ENCODE results near the gene SNN.
A peak's percentile ranks its signal among the peaks of the same experiment; 100 is the strongest.

The SNN gene

DNA sequence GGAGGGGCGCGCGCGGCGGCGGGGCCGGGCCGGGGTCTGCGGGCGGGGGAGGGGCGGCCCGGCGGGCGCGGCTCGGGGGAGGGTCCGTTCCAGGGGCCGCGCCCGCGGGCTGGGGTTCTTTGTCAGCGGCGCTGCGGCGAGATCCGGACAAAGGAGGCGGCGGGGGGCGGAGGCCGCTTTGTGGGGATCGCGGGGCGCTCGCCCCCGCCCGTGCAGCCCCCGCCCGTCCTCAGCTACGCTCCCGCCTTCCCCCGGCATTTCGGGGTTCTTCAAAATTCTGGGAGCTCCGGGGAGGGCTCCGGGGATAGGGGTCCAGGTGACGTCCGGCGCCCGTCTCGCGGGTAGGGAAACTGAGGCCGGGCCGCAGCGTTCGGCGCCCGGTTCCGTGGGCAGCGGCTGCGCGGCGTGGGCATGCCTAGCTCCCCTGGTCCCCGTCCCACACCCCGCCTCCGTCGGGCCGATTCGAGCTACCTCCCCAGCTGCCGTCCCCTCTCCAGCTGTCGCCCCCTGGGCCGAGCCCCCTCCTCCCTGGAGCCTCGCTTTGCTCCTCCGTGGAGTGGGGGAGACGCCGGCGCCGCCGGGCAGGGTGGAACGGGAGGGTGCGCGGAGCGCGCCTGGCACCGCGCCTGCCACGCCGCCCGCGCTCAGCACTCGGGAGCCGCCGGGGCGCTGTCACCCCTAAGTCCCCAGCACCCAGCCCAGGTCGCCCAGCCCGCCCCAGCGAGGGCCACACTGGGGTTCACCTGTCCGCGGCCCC lies 546 bp downstream of the SNN start:
- no peak for DNase-seq

DNA sequence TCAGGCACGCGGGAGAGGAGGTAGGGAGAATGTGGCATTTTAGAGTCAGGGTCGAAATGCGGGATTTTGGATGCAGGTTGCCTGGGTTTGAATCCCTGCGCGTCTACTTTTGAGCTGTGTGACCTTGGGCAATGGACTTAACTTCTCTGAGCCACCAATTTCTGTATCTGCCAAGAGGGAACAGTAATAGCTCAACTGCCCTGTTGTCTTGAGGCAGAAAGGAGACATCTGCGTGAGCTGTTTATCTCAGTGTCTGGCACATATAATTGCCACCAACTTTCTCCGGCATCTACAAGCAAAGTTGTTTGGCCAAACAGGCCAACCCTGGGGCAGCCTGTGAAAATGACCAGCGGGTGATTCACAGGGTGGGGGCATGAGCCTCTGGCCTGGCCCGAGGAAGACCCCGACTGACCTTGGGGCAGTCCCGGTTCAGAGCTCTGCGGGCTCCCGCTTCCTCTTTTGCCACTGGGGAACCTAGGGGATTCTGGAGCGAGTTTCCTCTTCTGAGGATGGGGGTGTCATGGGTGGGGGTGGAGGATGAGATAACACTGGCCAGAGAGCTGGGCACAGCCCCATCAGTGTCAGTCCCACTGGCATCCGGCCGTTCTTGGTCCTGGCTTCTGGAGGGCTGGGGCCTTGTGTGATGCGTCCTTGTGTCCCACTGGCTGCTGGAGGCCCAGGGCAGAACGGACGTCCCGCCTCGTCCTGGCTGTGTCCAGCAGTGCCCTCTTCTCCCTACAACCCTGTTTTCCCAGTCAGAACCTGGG lies 1.3 kb downstream of the SNN start:
- DNase-seq, result no peak

DNA sequence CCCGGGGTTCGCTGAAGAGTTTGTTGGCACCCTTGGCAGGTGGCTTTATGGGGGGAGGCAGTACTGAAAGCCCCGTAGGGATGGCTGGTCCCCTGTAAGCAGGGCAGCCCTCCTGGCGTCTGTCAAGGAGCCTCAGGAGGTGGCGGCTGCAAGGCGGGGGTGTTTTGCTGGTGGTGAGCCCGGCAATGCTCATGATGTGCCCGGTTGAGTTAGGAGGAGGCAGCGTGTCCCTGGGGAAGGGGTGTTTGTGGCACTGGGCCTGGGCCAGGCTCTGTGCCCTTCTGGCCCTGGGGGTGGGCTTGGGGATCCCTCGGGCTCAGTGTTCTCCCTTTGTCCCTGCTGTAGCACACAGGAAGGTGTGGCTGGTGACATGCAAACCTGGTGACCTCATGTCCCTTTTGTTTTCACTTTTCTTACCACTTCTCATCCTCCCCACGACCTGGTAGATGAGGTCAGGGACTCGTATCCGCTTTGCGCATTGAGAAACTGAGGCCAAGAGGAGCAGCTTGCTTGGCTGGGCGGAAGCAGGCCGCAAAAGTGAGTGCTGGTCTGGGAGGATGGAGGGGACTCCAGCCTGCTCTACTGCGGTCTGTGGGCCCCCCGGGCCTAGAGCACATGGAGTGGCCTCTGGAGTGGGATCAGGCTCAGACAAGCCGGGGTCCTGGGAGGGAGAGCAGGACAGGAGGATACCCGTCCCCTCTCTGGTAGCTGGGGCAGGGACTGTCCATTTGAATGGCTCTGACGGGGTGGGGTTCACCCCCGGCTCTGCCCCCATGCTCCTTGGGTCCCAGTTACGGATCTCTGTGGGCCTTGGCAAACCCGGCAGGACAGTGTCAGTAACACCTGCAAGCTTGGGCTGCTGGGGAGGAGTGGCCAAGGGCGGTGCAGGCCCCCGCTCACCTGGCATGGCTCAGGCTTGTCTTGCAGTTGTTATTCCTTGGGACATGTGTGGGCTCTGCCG lies 2.2 kb downstream of the SNN start:
- DNase-seq, result peak; percentile 34

DNA sequence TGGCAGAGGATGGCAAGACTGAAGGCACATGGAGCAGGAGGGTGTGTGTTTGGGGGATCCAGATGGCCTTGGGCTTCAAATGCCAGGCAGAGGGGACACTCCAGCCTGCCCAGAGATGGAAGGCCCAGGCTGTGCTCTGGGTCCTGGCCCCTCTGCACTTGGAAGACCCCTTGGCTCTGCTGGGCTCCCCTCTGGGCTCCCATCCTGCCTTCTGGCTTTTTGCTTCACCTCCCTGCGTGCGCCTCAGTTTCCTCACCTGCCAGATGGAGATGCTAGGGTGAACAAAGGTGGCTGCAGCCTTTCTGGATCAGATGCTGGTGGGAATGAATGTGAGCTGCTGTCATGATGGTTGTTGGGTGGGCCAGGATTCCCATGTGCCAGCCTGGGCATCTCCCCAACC lies 3.0 kb downstream of the SNN start:
- no peak for DNase-seq

DNA sequence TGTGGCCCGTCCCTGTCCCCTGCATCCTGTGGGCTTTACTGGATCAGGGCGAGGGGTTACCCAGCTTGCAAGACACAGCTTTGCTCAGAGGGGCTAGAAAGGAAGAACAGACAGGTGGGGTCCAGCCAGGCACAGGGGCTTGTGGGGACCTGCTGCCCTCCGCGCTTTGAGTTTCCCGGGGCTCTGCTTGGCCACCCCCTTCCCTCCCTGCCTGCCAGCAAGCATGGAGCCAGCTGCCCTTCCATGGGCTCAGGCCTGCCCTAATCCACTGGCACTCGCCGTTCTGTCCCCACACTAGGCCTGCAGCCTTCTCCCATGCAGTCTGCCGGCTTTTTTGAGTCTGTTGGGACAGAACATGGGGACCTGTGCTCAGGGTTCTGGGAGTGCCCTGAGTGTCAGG lies 3.4 kb downstream of the SNN start:
- DNase-seq, result no peak

DNA sequence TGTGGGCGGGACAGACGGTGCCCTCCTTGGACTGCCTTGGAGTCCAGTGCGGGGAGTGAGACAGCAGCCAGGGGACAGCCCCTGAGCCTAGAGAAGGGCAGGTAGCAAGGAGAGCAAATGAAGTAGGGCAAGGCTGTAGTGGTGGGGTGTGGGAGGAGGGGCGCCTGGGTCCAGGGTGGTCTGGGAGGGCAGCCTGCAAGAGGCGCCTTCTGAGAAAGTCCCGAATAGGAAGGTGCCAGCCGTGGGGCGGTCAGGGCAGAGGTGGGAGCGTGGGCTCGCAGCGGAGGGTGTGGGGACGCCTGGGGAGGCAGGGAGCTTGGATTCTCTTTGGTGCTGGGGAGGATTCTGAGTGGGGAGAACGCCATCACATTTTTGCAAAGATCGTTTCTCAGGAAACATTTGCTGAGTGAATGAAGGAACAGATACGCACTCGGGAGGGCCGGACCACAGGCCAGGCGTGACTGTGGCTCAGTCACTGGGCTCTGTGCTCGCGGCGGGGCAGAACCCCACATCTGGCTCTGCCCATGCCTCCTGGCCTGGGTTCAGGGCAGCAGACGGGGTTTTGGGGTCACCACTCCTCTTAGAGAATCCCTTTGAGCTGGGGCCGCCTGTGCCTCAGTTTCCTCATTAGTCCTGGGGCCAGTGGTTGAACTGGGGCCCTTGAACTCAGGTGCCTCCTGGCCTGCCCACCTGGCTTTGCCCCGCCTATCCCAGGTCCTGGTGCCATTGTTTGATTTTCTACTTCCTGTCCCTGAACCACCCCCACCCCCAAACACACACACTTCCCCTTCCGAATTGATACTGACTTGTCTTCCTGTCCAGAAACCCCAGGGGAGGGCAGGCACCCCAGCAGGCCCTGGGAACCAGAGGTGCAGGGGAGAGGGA lies 4.2 kb downstream of the SNN start:
- DNase-seq, result no peak

DNA sequence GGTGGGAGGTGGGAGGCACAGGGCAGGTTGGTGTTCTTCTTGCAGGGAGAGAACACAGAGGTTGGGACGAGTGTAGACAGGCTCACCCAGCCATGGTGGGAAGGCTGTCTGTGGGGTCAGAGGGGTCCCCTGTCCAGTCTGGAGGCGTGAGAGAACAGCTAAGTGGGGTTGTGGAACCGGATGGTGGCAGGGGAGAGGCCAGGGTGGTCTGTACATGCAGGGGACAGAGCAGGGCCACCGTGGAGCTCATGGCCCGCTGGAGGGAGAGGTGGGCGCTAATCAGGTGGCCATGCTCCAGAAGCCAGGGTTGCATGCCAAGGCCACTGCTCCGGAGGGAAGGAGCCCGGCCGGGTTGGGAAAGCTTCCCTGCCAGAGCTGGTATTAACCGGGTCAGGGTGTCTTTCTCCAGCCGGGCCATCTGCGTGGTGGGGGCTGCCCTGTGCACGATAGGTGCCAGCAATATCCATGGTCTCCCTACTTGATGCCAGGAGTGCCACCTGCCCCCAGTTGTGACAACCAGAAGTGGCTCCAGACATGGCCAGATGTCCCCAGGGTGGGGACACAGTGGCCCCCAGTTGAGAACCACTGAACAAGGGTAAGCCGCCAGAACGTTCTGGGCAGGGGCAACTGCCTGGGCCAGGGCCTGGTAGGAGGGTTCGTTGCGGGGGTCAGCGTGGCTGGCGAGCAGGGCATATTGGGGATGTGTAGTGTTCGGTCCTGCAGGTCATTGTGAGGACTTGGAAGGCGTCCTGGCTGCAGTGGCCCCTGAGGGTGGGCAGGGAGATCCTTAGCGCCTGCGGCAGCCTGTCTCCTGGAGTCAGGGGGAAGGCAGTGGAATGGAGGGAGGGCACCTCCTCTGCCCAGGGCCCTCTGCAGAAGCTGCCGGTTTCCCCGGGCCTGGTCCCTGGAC lies 5.1 kb downstream of the SNN start:
- DNase-seq, result no peak

DNA sequence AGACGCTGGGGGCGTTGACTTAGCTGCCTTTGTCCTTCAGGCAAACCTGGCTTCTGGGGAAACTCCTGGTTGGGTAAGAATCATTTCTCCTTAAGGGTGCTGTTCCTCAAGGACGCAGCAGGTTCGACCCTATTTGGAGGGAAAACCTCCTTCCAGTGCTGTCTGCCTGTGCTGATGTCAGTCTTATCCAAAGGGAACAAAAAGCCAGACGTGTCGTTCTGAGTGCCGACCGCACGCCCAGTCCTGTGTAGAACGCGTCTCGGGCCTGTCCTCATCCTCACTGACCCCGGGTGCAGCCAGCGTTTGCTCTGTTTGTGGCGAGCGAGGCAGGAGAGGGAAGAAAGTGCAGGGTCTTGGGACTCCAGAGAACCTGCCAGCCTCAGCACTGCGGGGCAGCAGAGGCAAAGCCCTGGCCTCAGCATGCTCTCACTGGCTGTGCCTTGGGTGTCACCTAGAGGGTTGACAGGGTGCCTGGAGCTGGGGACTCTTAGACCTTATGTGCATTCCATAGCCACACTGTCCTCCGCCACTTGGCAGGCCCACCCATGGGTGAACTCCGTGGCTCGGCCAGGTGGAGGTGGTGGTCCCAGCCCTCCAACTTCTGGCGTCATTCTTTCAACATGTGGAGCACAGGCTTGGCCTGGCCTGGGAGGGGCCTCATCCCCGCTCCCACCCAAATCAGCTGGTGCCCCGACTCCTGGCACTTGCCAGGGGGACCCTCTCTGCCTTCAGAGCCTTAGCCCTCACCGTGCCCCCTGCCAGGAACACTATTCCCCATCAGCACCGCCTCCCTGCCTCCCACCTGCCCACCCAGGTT lies 6.0 kb downstream of the SNN start:
- DNase-seq, result no peak

DNA sequence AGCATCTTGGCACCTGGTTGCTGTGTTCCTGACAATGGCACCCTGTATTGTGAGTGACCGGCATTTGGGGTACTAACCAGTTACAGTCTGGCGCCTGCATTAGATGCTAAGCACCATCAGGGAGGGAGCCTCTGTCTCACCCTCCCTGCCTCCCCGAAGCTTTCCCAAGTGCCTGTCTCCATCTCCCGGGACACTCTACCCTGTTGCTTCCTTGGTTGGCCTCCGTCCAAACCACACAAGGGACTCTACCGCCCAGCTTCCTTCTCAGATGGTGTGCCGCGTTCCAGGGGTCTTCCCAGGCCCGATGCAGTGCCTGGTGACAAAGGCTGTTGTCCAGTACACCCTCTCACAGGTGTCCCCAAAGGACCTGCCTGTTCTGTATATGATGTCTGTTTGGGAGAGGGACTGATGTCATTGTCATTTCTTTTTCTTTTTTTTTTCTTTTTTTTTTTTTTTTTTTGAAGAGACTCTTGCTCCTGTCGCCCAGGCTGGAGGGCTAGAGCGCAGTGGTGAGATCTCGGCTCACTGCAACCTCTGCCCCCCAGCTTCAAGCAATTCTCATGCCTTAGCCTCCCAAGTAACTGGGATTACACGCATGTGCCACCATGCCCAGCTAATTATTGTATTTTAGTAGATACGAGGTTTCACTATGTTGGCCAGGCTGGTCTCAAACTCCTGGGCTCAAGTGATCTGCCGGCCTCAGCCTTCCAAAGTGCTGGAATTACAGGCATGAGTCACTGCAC lies 6.7 kb downstream of the SNN start:
- no peak for DNase-seq

DNA sequence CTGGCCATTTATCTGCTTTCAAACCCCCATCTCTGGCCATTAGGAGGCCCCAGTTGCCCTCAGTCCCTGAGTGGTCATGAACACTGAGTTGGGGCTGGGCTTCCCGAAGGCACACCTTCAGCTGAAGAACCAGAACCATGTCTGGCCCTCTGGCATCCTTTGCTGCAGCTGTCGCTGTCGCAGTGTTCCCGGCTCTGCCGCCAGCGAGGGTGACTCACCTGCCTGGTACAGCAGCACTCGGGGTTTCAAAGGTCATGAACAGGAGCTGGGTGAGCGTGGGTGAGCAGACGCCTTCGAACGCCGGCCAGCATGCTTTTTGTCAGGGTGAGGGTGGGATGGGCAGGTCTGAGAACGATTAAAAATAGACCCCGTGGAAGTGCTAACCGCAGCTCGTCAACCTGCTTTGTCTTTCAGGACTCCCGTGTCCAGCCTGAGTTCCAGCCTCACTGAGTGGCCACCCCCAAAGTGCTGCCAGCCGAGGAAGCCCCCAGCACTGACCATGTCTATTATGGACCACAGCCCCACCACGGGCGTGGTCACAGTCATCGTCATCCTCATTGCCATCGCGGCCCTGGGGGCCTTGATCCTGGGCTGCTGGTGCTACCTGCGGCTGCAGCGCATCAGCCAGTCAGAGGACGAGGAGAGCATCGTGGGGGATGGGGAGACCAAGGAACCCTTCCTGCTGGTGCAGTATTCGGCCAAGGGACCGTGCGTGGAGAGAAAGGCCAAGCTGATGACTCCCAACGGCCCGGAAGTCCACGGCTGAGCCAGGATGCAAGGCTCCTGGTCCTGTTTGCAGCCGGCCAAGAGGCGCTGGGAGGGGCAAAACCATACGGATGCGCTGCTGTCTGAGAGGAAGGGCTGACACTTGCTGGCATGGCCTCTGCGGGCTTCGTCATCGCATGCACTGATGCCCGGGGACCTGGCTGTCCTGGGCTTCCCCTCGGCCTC lies 7.6 kb downstream of the SNN start:
- DNase-seq, result no peak

DNA sequence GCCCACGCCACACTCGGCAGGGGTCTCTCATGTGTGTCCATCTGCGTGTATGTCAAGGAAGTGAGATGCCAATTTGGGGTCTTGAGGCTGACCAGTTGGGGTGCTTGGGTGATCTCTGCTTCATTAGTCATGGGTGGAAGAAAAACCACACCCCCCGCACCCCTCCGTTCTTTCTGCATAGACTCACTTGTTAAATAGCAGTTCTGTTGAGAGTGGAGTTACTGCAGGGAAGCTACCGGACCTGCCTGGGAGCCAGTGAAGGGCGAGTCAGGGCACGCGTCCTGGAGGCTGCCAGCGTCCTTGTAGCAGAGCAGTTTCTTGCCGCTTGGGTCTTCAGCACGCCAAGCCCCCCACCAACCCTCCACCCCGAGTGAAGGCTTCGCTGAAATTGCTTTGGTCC lies 8.5 kb downstream of the SNN start:
- DNase-seq, result no peak

DNA sequence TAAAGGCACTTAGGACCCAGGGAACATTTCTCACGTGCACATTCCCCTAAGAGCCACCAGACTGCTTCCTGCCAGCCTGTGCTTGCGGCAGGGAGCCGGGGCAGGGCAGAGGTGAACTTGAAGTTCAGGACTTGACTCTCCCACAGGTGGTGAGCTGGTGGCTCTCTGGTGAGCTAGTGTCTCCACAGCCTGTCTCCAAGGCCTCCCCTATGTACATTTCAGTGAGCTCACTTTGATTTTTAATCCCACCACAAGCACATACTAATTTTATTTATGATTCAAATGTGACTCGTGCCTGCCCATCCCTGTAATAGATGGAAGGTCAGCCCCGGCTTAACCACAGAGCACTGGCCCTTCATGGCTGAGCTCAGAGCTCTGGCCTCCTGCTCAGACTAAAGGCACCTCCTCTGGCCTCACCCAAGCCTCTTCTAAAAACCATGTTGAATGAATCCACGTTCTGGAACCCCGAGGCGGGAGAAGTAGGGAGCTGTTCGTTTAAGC lies 9.2 kb downstream of the SNN start:
- DNase-seq, result no peak

DNA sequence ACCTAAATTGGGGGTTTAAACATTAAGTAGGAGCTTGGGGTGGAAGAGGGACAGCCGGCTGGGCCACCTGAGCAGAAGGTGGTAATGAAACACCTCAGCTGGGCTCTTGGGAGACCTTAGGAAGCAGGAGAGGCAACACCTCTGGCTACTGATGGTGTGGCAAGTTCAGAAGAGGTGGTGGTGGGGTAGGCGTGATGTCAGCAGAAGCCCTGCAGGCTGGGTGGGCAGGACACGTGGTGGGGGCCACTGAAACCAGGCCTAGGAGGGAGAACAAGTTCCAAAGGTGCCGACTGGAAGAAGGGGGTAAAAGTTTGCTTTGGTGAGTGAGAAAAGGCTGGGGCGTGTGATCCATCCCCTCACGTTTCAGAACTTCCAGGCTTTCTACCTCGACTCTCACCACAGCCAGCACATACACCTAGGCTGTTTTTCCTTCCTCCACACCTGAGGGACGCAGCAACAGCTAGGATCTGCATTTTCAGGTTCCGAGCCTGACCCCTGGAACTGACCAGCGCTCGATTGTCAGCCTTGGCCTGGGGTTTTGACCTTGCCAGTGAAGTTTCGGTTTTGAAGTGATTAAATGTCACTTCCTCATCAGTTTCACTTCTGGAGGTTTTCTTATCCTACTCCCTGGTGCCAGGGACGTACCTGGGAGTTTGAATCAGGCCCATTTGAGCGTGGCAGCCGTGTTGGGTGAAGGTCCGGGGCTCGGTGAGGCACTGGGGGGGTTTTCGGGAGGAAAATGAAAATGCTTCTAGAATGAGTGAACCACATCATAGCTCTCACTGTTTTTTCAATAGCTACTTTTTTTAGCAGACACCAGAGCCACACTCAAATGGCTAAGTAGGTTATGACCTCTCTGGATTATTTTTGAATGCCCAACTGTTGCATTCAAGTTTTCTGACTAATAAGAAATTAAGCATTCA lies 10.0 kb downstream of the SNN start:
- DNase-seq, result no peak

DNA sequence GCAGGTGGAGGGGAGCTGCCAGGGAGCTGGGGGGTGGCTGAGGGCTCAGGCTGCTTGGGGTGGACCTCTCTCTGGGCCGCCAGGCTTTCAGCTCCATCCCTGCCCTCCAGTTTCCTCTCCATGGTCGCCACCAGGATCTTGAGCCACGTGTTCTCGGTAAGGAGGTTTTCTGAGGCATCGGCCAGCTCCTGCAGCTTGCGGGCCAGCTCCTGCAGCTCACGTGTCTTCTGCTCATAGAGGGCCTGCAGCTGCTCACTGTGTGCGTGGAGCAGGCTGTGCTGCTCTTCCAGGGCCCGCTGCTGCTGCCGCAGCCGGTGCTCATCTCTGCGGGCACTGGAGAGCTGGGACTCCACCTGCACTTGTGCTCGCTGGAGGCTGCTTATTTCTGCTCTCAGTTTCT lies 11.0 kb downstream of the SNN start:
- no peak for DNase-seq

DNA sequence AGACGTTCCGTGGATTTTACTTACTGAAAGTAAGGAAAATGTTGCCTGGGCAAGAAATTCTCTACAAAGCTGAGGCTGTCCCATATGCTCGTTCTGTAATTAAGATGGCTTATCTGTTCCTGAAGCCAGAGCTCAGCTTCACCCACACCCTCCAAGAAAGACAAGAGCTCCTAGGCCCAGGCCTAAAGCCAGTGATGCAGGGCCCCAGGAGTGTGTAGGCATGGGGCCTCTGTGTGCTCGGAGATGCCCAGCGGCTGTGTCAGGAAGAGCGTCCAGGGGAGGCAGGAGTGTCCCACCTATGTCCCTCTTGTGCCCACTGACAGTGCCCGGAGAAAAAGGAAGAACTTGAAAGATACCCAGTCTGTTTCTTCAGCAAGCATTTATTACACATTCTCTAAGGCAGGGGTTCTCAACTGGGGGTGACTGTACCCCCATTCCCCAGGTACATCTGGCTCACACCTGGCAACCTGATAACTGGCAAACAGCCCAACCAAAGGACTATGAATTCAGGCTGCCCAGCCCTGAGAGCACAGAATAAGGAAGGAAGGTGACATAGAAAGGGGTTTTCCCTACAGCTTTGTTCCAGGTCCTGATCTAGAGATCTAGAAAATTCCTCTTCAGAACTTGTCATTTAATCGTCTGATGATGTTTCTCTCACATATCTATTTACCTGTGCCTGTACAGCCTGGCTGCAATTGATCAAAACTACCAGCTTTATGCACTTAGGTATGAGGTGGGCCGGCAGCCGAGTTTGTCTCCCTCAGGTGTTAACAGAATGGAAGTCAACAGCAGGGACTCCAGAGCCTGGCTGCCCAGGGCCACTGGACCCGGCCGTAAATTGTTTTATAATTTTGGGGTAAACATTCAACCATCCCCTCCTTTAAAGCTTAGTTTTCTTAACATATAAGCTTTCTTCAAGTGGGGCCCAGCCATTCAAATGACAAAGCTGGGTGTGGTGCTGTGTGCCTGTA lies 12.0 kb downstream of the SNN start:
- DNase-seq, result no peak

DNA sequence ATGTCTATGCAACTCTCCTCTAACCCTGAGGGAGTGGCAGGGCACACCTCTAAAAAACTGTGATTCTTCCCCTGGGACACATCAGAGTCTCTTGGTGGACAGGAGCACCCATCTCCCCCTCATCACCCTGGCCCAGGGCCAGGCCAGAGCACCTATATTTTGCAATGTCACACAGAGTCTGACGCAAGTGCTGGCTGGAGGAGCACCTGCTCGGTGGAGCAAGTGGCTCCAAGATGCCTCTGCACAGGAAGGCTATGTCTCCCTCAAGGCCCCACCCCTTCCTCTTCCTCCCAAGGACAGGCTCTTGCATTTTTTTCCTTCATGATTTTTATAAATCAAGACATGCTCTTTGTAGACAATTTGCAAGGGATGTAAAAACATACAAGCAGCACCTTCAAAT lies 13.3 kb downstream of the SNN start:
- DNase-seq, result no peak
